NOMO-1 treated with dmso at 0.1 percent for 144 hours (cell line): Measurements from ENCODE around the gene COG4.
"Not testable (repeated sequence)": the region's sequence is repeated elsewhere in the genome, so short reads cannot be mapped to it uniquely, and the experiment has no call there.

Source experiments
- DNase-seq: peaks from one replicate; lab custom pipeline; 2025; ENCODE audit not compliant: unreplicated experiment; lab: John Stamatoyannopoulos, UW

The COG4 gene

DNA sequence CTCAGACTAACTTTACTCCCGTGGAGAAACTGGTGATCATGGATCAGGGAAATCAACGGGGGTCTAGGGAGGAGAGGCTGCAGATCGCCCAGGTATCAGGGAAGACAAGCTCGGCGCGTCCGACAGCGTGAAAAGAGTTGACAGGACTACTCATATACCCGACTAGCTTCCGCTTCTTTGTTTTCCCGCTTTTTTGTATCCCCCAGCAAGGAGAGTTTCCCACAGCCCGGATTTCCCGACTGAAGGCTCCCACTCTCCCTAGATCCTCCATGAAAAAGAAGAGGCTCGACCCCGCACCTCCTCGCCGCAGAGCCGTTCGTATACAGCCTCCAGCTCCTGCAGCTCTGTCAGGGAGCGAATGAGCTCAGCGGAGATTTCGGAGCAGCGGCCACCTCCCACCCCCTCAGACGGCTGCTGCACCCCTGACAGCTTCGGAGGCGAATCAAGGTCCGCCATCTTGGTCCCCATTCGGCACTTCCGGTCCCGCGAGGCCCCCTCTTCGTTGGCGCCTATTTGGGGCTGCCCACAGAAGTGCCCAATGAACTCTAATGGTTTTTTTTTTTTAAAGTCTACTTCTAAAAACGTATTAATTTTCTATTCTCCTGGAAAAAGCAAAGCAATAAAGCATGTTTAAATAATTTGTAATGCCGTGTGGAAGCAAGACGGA, at the start of gene COG4:
Gene COG4 (minus strand): TSS at position 479 of the 667 bp plus-strand sequence. CDS start 11 bp downstream, at position 468.
- DNase-seq: peak; percentile 83

DNA sequence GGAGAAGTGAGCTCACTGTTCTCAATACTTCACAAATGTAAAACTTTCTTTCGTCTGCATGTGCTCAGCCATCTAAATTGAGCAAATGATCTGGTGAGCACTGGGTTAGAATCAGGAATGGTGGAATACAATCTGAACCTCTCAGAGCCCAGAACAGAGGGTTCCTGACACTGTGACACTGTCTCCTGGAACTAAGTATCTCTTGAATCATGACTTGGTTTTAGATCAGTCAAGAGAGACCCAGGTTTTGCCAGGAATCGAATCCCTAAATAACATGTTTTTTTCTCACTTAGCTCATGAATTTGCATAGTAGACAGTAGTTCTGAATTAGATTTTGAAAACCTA, 49.5 kb upstream of the COG4 start:
- no peak for DNase-seq

DNA sequence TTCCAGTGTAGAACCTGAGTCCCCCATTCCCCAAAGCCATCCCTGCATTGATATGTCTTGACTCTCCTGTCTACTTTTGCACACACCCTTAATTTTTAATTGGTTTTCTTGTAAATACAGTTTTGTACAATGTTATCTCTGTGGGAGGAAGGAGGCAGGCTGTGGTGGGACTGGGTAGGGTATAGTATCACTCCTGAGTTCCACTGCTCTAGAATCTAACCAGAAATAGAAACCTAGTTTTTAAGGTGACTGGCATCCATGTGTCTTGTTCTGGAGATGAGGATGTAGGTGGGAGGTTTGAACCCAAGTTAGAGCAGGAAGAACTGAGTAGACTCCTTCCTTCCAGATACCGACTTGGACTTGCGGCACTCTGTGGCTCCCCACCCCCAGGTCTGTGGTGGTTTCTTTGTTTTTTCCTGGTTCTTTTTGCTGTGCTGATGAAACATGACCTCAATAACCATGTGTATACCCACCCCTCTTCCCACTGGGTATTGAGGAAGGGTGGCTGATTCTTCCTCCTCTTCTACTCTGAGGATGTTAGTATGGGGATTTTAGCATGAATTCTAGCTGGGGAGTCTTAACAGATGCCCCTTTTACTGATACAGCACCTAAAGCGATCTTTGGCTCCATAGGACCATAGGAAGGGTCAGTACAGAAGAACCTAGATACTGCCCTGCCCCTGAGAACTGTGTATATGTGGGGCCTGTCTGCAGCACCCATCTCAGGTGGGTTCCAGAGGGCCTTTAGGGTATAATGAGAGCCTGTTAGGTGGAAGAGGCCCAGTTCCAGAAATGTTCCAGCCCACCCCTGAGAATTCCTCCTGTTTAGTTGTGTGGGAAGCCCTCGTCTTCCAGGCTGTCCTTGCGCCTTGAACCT, 48.9 kb upstream of the COG4 start:
- DNase-seq: no peak

DNA sequence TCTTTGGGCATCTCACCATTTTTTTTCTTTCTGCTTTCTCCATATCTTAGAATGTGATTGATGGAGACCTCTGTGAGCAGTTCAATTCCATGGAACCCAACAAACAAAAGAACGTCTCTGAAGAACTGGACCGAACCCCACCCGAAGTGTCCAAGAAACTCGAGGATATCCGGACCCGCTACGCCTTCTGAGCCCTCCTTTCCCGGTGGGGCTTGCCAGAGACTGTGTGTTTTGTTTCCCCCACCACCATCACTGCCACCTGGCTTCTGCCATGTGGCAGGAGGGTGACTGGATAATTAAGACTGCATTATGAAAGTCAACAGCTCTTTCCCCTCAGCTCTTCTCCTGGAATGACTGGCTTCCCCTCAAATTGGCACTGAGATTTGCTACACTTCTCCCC, 48.3 kb upstream of the COG4 start:
- no peak for DNase-seq

DNA sequence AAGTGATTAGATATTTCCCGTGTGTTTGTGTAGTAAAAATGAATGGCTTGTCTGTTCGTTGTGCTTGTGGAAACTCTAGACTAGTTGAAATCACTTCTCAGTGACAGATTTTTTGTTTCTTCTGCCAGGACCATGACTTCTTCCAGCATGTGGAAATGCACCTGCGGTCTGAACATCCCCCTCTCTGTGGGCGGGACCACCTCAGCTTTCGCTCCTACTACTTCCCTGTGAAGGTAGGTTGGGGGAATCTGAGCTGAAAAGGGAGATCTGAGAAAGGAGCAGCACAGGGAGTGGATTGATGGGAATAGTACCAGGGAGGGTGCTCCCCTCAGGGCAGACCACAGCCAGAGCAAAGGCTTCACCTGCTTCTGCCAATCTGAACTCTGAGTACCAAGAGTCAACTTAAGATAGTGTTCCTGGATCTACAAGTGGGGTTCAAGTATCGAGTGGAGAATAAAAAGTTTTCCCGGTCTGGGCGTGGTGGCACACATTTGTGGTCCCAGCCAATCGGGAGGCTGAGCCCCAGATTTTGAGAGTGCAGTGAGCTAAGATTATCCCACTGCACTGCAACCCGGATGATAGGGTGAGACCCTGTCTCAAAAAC, 47.7 kb upstream of the COG4 start:
- no peak for DNase-seq

DNA sequence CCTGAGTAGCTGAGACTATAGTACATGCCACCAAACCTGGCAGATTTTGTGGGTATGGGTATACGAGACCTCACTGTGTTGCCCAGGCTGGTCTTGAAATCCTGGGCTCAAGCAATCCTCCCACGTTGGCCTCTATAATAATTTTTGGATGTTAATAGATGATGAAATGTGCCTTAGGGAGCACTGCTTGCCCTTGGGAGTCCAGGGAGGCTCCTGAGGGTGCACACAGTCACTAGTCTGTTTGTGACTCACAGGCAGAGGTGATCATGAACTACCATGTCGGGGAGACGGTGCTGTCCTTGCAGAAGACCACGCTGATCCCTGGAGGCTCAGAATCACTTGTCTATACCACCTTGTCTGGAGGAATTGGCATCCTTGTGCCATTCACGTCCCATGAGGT, 46.4 kb upstream of the COG4 start:
- no peak for DNase-seq

DNA sequence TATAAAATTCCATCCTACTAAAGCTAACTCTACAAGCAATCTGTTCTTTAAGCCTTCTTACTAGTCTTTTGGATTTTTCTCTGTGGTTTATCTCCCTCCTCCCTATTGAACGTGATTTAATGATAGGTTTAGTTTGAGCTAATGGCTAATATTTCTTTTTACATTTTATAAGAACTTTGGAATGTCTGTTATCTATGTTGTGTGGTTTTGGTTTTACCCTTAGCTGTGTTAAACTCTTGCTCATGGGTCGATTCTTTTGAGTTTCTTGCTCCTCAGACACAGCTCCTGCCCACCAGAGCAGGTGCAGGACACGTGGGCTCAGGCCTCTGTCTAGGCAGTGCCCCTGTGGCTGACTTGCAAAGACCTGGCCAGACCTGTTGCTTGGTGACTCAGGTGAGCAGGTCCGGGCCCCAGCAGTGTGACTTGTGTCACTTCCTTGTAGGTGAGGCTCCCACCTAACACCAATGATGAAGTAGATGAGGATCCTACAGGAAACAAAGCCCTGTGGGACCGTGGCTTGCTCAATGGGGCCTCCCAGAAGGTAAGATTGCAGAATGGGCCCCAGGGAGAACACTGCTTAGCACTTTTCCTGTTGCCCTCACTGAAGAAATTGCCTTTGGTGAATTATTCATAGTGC, 45.4 kb upstream of the COG4 start:
- DNase-seq: no peak

DNA sequence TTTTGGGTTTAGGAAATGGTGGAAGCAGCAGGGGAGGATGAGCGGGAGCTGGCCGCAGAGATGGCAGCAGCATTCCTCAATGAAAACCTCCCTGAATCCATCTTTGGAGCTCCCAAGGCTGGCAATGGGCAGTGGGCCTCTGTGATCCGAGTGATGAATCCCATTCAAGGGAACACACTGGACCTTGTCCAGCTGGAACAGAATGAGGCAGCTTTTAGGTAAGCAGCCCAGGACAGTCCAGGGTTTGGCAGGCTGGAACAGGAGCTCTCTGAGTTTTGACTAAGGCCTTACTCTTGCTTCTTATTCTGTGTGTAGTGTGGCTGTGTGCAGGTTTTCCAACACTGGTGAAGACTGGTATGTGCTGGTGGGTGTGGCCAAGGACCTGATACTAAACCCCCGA, 41.7 kb upstream of the COG4 start:
- no peak for DNase-seq

DNA sequence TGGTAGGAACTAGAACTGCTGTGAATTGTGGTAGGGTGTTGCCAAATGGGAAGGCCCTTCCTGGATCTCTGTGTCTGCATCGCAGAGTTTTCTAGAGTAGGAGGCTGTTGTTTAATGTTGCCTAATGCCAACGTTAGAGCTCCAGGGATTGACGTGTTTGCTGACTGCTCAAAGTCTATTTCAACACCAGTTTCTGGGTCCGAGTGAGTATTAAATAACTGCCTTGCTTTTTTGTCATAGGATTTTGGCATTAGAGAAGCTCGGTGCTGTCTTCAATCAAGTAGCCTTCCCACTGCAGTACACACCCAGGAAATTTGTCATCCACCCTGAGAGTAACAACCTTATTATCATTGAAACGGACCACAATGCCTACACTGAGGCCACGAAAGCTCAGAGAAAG, 40.3 kb upstream of the COG4 start:
- no peak for DNase-seq

DNA sequence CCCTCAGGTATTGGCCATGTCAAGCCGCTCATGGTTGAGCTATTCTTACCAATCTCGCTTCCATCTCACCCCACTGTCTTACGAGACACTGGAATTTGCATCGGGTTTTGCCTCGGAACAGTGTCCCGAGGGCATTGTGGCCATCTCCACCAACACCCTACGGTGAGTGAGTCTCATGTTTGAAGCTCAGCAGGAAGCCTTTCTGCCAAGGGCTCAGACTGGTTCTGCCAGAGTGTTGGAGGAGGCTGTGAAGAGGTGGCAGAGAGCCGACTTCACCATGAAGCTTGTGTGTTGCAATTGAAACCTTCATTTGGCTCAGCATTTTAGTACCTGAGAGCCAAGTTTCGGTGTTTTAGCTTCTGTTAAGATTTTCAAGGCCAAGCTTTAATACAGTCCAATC, 38.3 kb upstream of the COG4 start:
- DNase-seq: no peak

DNA sequence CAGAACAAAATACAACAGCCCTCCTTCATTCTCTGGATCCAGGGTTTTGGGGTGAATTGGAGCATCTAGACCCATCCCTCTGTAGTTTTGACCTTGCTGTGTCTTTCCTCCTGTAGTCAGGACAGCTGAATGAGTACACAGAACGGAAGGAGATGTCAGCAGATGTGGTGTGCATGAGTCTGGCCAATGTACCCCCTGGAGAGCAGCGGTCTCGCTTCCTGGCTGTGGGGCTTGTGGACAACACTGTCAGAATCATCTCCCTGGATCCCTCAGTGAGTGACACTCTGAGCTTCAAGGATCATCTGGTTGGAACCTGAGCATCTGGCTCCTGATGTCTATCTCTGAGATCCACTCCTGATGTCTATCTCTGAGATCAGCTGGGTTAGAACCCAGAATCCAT, 32.7 kb upstream of the COG4 start:
- DNase-seq: no peak

DNA sequence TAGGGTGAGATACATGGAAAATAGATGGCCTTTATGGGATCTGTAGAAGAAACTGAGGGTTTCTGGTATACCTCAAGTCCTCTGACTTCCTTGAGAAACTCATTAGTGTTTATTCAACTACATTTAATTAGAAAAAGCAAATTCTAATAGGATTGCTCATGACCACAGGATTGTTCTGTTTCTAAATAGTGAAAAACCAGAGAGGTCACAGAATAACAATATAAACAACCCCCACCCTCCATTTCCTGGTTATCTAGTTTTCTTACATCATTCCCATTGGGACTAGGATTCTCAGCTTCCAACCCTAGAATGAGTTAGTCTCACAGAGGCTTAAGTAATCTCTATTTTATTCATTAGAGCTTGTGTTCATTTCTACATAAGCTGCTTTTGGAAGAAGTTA, 30.3 kb upstream of the COG4 start:
- DNase-seq: no peak

DNA sequence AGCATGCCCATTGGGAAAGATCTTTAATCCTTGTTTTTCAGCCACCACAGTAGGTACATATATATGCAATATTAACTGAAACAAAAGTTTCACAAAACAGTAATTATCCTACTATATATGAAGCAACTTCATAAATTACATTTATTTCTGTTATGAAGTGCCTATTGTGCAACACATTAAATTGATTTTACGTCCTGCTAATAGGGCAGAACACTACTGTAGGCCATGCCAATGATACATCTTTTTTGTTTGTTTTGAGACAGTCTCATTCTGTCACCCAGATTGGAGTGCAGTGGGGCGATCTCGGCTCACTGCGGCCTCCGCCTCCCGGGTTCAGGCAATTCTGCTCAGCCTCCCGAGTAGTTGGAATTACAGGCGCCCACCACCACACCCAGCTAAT, 29.3 kb upstream of the COG4 start:
- no peak for DNase-seq

DNA sequence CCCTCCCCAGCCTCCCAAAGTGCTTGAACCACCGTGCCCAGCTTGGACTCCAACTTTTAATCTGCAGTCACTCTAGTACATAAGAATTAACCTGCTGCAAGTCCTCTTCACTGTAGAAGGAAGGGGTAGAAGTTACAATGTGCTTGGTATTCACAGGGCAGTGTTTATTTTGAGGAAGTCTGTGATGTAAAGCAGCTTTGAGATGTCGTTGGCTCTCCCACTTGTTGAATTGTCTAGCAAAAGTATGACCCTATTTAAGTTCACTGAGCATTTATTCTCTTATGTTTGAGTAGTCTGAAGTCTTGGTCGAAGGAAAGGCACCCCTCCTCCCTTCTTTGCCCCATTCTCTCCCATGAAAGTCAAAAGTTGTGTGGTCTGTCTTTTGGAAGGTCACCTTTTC, 28.4 kb upstream of the COG4 start:
- DNase-seq: no peak

DNA sequence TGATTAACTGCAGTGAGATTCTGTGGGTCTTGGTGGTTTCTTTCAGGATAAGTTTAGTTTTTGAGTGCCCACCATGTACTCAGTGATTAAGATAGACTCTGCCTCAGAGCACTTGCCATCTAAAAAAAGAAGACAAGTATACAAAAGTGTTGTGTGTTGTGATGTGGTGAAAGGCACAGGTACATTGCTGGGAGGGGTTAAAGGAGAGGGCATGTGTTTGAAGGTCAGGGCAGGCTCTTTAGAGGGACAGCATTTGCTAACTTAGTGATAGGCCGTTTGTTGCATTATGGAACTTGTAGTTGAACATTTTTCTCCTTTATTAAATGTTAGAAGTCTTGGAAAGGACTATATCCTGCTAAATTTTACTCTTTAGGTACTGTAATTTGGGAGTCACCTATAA, 26.7 kb upstream of the COG4 start:
- no peak for DNase-seq

DNA sequence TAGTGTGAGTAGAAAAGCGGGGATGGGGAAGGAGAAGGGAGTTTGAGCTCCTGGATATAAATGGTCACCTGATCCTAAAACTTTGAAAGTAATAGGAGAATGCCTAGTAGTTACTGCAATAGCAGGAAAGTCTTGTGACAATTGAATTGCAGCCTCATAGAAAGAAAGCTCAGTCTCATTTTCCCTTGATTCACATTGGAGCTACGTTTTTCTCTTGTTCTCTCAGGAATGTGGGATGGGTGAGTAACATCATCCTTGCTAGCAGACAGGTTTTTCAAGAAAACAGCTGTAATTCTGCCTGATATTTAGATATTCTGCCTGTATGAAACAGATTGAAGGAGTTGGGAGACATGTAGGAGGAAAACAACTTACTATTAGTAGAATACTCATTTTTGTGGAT, 25.6 kb upstream of the COG4 start:
- no peak for DNase-seq

DNA sequence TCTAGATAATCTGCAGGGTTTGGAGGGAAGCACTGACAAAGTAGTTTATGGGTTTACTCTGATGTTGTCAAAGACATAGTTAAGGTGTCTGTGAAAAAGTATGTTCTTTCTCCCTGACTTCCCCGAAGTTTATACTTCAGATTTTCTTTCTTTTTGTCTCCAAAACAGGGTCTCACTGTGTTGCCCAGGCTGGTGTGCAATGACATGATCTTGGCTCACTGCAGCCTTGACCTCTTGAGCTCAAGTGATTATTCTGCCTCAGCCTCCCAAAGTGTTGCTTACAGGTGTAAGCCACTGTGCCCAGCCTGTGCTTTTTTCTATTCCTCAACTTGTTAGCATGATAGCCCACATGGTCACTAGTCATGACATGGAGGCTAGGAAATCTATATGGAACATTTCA, 21.2 kb upstream of the COG4 start:
- no peak for DNase-seq

DNA sequence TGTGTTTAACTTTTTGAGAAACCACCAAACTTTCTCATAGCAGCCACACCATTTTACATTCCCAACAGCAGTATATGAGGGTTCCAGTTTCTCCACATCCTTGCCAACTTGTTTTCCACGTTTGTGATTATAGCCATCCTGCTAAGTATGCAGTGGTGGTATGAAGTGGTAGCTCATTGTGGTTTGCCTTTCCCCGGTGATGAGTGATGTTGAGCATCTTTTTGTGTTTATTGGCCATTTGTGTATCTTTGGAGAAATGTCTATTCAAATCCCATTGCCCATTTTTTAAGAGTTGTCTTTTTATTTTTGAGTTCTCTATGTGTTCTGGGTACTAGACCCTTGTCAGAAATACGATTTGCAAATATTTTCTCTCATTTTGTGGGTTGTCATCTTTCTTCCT, 17.6 kb upstream of the COG4 start:
- no peak for DNase-seq

DNA sequence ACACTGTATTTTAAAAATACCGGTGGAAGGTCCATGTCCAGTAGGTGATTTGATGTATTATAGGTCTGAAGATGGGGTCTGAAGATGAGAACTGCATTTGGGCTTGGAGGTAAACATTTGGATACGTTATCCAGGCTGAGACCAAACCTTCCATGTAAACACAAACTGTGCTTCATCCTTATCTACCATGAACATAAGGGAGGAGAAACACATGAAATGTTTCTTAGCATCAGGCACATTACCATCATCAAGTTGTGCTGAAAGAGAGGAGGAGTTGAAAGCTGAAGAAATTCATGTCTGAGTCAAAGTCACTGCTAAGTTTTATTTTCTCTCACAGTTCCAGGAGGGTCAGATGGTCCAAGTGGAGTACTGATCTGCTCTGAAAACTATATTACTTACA, 11.6 kb upstream of the COG4 start:
- DNase-seq: no peak

DNA sequence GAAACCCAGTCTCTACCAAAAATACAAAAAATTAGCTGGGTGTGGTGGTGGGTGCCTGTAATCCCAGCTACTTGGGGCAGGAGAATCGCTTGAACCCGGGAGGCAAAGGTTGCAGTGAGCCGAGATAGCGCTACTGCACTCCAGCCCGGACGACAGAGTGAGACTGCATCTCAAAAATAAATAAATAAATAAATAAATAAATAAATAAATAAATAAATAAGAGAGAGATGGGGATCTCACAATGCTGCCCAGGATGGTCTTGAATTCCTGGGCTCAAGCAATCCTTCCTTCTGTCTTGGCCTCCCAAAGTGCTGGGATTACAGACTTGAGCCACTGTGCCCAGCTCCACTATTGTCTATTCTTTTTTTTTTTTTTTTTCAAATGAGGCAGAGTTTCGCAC, 6.6 kb upstream of the COG4 start:
- DNase-seq: not testable (repeated sequence)

DNA sequence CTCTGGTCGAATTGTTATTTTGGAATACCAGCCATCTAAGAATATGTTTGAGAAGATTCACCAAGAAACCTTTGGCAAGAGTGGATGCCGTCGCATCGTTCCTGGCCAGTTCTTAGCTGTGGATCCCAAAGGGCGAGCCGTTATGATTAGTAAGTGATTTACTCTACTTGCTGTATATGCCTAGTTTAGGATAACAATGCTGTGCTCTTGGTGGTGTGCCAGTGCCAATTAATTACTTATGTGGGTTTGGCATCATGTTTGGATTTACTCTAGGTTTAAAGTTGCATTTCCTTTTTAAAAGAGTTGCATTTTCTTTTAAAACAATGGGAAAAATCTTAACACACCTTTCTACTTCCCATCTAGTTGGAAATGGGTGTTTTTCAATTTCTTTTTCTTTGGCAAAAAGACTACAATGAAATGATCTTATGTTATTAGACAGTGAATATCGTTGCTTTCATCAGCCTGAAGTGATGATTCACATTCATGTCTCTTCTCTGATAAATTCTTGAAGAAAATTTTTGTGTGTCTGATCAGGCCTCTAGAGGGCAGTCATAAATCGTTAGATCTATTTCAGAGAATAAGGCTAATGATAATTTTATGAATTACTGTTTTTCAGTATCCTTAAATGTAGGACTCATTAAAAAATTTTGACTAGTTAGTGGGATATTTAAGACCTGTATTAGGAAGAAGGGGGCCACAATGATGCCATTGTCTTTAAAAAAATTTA, 5.9 kb upstream of the COG4 start:
- DNase-seq: no peak
